K562 (cell line): ENCODE results near the gene ZFAND5. TPM values are rescaled to one million over a fixed set of nuclear protein-coding genes. Genes with fewer than 3 reads are reported as not detected.
A peak's percentile ranks its signal among the peaks of the same experiment; 100 is the strongest.

Source experiments
- ATAC-seq: fragments of 200-7000 bp; cut with Tn5 transposase; 3 replicates; pipeline ENCODE4 v1.9.1; 2020; ENCODE audit warnings: moderate library complexity
- BruUV-seq: library from RNA; stranded (reverse); fragments of 400-500 nt; replicated peaks from 2 replicates; lab custom pipeline; 2021; lab: Mats Ljungman, UMichigan
- CTCF ChIA-PET: fragments of 300-600 bp; formaldehyde crosslinking; extraction: SDS; loops from one replicate; lab custom pipeline; 2021; ENCODE audit warnings: low intra/inter-chr PET ratio; lab: Yijun Ruan, JAX
- POLR2A ChIA-PET: fragments of 300-600, 350-650 bp; sonication (Branson Sonifier 250); formaldehyde crosslinking; extraction: SDS; loops from one replicate; lab custom pipeline; 2021; ENCODE audit warnings: antibody characterized with exemption, inconsistent platforms; lab: Yijun Ruan, JAX
- DNase-seq, 4 experiments: peaks; one replicate each; pipeline versions ENCODE4 v3.0.0 to v3.0.0-alpha.2; 2011 to 2018; ENCODE audit warnings: low spot score in 3 of 4, mixed read lengths in 3 of 4; ENCODE audit errors: extremely low read depth in 1 of 4
- FAIRE-seq: peaks from 2 replicates; lab custom pipeline; 2011; peaks lifted over from hg19 to GRCh38; lab: Jason Lieb, UNC
- H2AFZ ChIP-seq: 2 replicates; pipeline ENCODE4 v1.6.0; 2011; ENCODE audit warnings: low read depth, low read length, control low read depth, inconsistent platforms
- H3K27ac ChIP-seq: fragments of 200-600 bp; 3 replicates; pipeline ENCODE4 v1.8.0; 2011; ENCODE audit warnings: low read depth, mild to moderate bottlenecking, control low read depth, inconsistent platforms, low read length, moderate library complexity, mixed read lengths; ENCODE audit errors: extremely low read depth
- H3K27me3 ChIP-seq, 2 experiments: fragments of 300-600 bp in 1 of 2; 2 replicates in 1 of 2; 3 replicates in 1 of 2; pipeline versions ENCODE4 v1.6.0 to v1.8.0; 2011; ENCODE audit warnings: inconsistent platforms in 2 of 2, low read length in 2 of 2, mild to moderate bottlenecking in 1 of 2, mixed read lengths in 1 of 2, moderate library complexity in 1 of 2; ENCODE audit not compliant: control insufficient read depth in 2 of 2, insufficient read depth in 2 of 2
- H3K36me3 ChIP-seq: fragments of 300-600 bp; 3 replicates; pipeline ENCODE4 v1.8.0; 2011; ENCODE audit warnings: mild to moderate bottlenecking, low read length, inconsistent platforms; ENCODE audit not compliant: control insufficient read depth, insufficient read depth
- H3K4me1 ChIP-seq, 2 experiments: fragments of 200-600 bp in 1 of 2; replicated peaks in 1 of 2; 2 replicates in 1 of 2; 3 replicates in 1 of 2; pipeline versions ENCODE4 v1.5.1 to v1.8.0; 2011; ENCODE audit warnings: inconsistent platforms in 2 of 2, low read length in 2 of 2, mild to moderate bottlenecking in 1 of 2, mixed read lengths in 1 of 2, moderate library complexity in 1 of 2; ENCODE audit not compliant: control insufficient read depth in 2 of 2, insufficient read depth in 2 of 2
- H3K4me2 ChIP-seq: 2 replicates; pipeline ENCODE4 v1.6.1; 2011; ENCODE audit warnings: low read length, control low read depth, inconsistent platforms, mixed read lengths; ENCODE audit not compliant: insufficient read depth
- H3K4me3 ChIP-seq: fragments of 200-600 bp; sonication (generic), shearing (Covaris generic); 2 replicates; pipeline ENCODE4 v1.5.1; 2016; ENCODE audit warnings: control low read depth, inconsistent platforms
- H3K79me2 ChIP-seq: fragments of 200-600 bp; 3 replicates; pipeline ENCODE4 v1.8.0; 2011; ENCODE audit warnings: low read length, inconsistent platforms; ENCODE audit not compliant: control insufficient read depth, insufficient read depth
- H3K9ac ChIP-seq, 2 experiments: 2 replicates each; pipeline versions ENCODE4 v1.6.0 to v1.6.1; 2011; ENCODE audit warnings: low read depth in 2 of 2, low read length in 2 of 2, control low read depth in 1 of 2, inconsistent platforms in 1 of 2, mild to moderate bottlenecking in 1 of 2, mixed read lengths in 1 of 2; ENCODE audit not compliant: insufficient read depth in 1 of 2
- H3K9me1 ChIP-seq: one replicate; pipeline ENCODE4 v1.6.0; 2011; ENCODE audit warnings: inconsistent platforms, mild to moderate bottlenecking, low read length, moderate library complexity; ENCODE audit not compliant: control insufficient read depth, insufficient read depth
- H3K9me3 ChIP-seq: replicated peaks from 2 replicates; pipeline ENCODE4 v1.5.1; 2011; ENCODE audit warnings: low read depth, low read length, inconsistent platforms; ENCODE audit not compliant: control insufficient read depth, insufficient read depth
- H4K20me1 ChIP-seq: replicated peaks from 2 replicates; pipeline ENCODE4 v1.6.1; 2011; ENCODE audit warnings: low read length, inconsistent platforms, mixed read lengths; ENCODE audit not compliant: control insufficient read depth, insufficient read depth
- DDX20 ChIP-seq: fragments of 450-650 bp; IDR thresholded peaks from 2 replicates; pipeline ENCODE4 v1.6.1; 2016; ENCODE audit warnings: missing genetic modification characterization, low read depth, mild to moderate bottlenecking, missing compliant biosample characterization, moderate library complexity
- FIP1L1 ChIP-seq: fragments of 200-400 bp; formaldehyde crosslinking; IDR thresholded peaks from 2 replicates; pipeline ENCODE4 v1.6.1; 2018; ENCODE audit warnings: mild to moderate bottlenecking, low read depth, low read length; ENCODE audit not compliant: poor library complexity, severe bottlenecking
- HSF4 ChIP-seq: fragments of 250-450 bp; sonication (Bioruptor Pico); IDR thresholded peaks from 2 replicates; pipeline ENCODE4 v2.1.2; 2022; ENCODE audit warnings: mild to moderate bottlenecking, moderate library complexity, borderline replicate concordance
- PTRF ChIP-seq: fragments of 450-650 bp; IDR thresholded peaks from 2 replicates; pipeline ENCODE4 v1.6.1; 2016; ENCODE audit warnings: mild to moderate bottlenecking, missing genetic modification characterization, missing compliant biosample characterization
- SRF ChIP-seq, 2 experiments: fragments of 250-450, 450-650 bp in 1 of 2; sonication (Bioruptor Pico) in 1 of 2; sonication (generic) in 1 of 2; formaldehyde crosslinking; IDR thresholded peaks; 2 replicates each; pipeline versions ENCODE4 v1.5.0 to v1.5.1; 2020 to 2022; ENCODE audit warnings: mild to moderate bottlenecking in 1 of 2, missing genetic modification reagents in 1 of 2
- WHSC1 ChIP-seq: IDR thresholded peaks from one replicate; pipeline ENCODE4 v1.6.1; 2012; ENCODE audit warnings: low read length, control low read depth, inconsistent platforms
- ZC3H4 ChIP-seq: sonication (generic); formaldehyde crosslinking; IDR thresholded peaks from 2 replicates; pipeline ENCODE4 v1.9.0; 2021; ENCODE audit warnings: missing genetic modification reagents, borderline replicate concordance
- ZNF12 ChIP-seq: sonication (generic); formaldehyde crosslinking; IDR thresholded peaks from 2 replicates; pipeline ENCODE4 v1.4.0; 2020; ENCODE audit warnings: mild to moderate bottlenecking, missing genetic modification reagents
- ZNF124 ChIP-seq: sonication (generic); formaldehyde crosslinking; IDR thresholded peaks from 2 replicates; pipeline ENCODE4 v1.8.1; 2022; ENCODE audit warnings: missing genetic modification reagents
- ZNF175 ChIP-seq: fragments of 200-800 bp; sonication (Bioruptor generic); IDR thresholded peaks from 2 replicates; pipeline ENCODE4 v1.6.1; 2016; ENCODE audit warnings: low read depth, mild to moderate bottlenecking, missing genetic modification characterization, missing compliant biosample characterization
- ZNF444 ChIP-seq: fragments of 250-450 bp; sonication (Bioruptor Pico); IDR thresholded peaks from 2 replicates; pipeline ENCODE4 v1.4.0; 2020; ENCODE audit warnings: mild to moderate bottlenecking, moderate library complexity
- WGBS: fragments of 100-300 bp; shearing (Covaris generic); methylation state at CpG from one replicate; pipeline ENCODE4 v1.1.6; 2016; ENCODE audit warnings: low coverage, mixed read lengths; ENCODE audit not compliant: insufficient coverage; ENCODE audit errors: missing lambda C conversion rate; 5-methylcytosine and 5-hydroxymethylcytosine counted together
- in situ Hi-C: fragments of 300-500 bp; cut with MboI; formaldehyde crosslinking; loops from 4 replicates; pipeline ENCODE4 v1.15.0; 2018; ENCODE audit warnings: inconsistent platforms, mixed read lengths
- intact Hi-C: fragments of 100-400 bp; cut with micrococcal nuclease; formaldehyde crosslinking; loops from 2 replicates; pipeline ENCODE4 v1.14.2; 2022
- polyA plus RNA-seq, 8 experiments: library from polyadenylated mRNA; depleted of rRNA in 4 of 8; stranded (reverse) in 5 of 8; unstranded in 3 of 8; fragments of >200 nt; fragmentation: Nextera tagmentation in 2 of 8; fragmentation: Illumina TruSeq in 1 of 8; extraction: Ambion mirVana in 2 of 8; extraction: Trizol in 1 of 8; gene quantifications; 2 replicates each; pipeline versions ENCODE4 v1.2.1 to v1.2.3, GENCODE V29; 2011 to 2014; ENCODE audit warnings: inconsistent platforms in 1 of 8, missing spikeins in 1 of 8
- total RNA-seq, 7 experiments: library from RNA; depleted of rRNA in 6 of 7; stranded (reverse); fragments of >200 nt in 6 of 7; fragmentation: Illumina TruSeq in 2 of 7; extraction: Trizol in 2 of 7; gene quantifications; 2 replicates each; pipeline versions ENCODE4 v1.2.1 to v1.2.3, GENCODE V29; 2011 to 2021; ENCODE audit warnings: low replicate concordance in 1 of 7
- TF ChIP-seq, protein P1 (sequence below): fragments of 450-650 bp; formaldehyde crosslinking; IDR thresholded peaks from 2 replicates; pipeline ENCODE4 v1.4.0; 2020; ENCODE audit warnings: mild to moderate bottlenecking, moderate library complexity
- TF ChIP-seq, protein P2 (sequence below): fragments of 250-450 bp; sonication (Bioruptor Pico); IDR thresholded peaks from 2 replicates; pipeline ENCODE4 v1.8.0; 2022; ENCODE audit warnings: inconsistent platforms
- TF ChIP-seq, protein P3 (sequence below): fragments of 250-450 bp; sonication (Bioruptor Pico); IDR thresholded peaks from 2 replicates; pipeline ENCODE4 v1.4.0; 2020
- TF ChIP-seq, protein P4 (sequence below): fragments of 200-400 bp; formaldehyde crosslinking; IDR thresholded peaks from 2 replicates; pipeline ENCODE4 v1.6.1; 2017; ENCODE audit warnings: mild to moderate bottlenecking, low read depth, low read length, moderate library complexity

ZFAND5 gene
- total and polyA plus RNA-seq, 9 of the 15 experiments (the other 6 are each of a cell fraction or from before 2014, with no cell fraction given): 12.7 to 64.2 (median 34.5) TPM

DNA sequence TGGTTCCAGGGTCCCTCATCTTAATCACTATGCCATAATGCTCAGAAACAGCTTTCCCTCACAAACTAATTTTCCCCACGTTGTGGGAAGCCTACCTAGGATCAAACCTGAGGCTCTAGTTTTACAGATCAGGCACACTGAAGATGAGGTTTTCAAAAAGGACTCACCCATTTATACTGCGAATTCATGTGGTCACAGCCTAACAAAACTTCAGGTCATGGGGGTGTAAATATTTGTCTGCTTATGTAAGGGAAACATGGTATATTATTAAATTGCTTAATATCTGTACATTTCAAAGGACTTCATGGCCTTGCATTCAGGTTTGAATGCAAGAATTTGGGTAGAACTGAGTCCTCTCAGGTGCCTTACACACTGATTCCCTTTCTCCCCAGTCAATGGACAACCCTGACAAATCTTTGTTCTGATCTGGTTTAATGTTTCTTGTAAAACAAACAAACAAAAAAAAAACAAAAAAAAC, 12.1 kb downstream of the ZFAND5 start:
- ATAC-seq (peak; percentile 28; the same call in 2 of the 3 replicates), DNase-seq (no peak), FAIRE-seq (no peak)
- Histone ChIP-seq H3K4me3 (no peak overlapping the region), H3K36me3 (peaks cover 42% of the 10 kb centered on the region), H4K20me1 (peaks cover 6% of the 10 kb centered on the region; the same call in 1 of the 2 replicates), H3K79me2 (peaks cover 8% of the 10 kb centered on the region; the same call in 1 of the 3 replicates), H3K27me3 (no peaks in the 10 kb centered on the region), H3K27ac (no peak overlapping the region), H3K9me3 (no peaks in the 10 kb centered on the region), H3K9me1 (no peaks in the 10 kb centered on the region), H3K4me2 (no peak overlapping the region), H2AFZ (no peak overlapping the region), H3K9ac (no peak overlapping the region), H3K4me1 (no peaks in the 10 kb centered on the region)
- no TSS peak for BruUV-seq
- in situ Hi-C loops: no loop called here
- intact Hi-C loops: no loop called here
- ChIA-PET CTCF (no interaction called here), POLR2A (no interaction called here)
- WGBS: 27% methylated on average over 2 of the region's 2 CpGs
- TF ChIP-seq ZC3H4 (CRISPR knock-in tag) (no peak), ZNF12 (CRISPR knock-in tag) (no peak), ZNF175 (CRISPR knock-in tag) (no peak), SRF (CRISPR knock-in tag; IDR thresholded peaks at IDR 0.05) (no peak), FIP1L1 (no peak), ZNF124 (no peak), DDX20 (tag) (no peak), HSF4 (CRISPR knock-in tag) (no peak), PTRF (tag) (no peak), WHSC1 (no peak), ZNF444 (no peak)
- TF ChIP-seq, protein P1, sequence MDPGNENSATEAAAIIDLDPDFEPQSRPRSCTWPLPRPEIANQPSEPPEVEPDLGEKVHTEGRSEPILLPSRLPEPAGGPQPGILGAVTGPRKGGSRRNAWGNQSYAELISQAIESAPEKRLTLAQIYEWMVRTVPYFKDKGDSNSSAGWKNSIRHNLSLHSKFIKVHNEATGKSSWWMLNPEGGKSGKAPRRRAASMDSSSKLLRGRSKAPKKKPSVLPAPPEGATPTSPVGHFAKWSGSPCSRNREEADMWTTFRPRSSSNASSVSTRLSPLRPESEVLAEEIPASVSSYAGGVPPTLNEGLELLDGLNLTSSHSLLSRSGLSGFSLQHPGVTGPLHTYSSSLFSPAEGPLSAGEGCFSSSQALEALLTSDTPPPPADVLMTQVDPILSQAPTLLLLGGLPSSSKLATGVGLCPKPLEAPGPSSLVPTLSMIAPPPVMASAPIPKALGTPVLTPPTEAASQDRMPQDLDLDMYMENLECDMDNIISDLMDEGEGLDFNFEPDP: no peak
- TF ChIP-seq, protein P2, sequence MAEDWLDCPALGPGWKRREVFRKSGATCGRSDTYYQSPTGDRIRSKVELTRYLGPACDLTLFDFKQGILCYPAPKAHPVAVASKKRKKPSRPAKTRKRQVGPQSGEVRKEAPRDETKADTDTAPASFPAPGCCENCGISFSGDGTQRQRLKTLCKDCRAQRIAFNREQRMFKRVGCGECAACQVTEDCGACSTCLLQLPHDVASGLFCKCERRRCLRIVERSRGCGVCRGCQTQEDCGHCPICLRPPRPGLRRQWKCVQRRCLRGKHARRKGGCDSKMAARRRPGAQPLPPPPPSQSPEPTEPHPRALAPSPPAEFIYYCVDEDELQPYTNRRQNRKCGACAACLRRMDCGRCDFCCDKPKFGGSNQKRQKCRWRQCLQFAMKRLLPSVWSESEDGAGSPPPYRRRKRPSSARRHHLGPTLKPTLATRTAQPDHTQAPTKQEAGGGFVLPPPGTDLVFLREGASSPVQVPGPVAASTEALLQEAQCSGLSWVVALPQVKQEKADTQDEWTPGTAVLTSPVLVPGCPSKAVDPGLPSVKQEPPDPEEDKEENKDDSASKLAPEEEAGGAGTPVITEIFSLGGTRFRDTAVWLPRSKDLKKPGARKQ (CRISPR knock-in tag): no peak
- TF ChIP-seq, protein P3, sequence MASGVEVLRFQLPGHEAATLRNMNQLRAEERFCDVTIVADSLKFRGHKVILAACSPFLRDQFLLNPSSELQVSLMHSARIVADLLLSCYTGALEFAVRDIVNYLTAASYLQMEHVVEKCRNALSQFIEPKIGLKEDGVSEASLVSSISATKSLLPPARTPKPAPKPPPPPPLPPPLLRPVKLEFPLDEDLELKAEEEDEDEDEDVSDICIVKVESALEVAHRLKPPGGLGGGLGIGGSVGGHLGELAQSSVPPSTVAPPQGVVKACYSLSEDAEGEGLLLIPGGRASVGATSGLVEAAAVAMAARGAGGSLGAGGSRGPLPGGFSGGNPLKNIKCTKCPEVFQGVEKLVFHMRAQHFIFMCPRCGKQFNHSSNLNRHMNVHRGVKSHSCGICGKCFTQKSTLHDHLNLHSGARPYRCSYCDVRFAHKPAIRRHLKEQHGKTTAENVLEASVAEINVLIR (CRISPR knock-in tag): no peak
- TF ChIP-seq, protein P4, sequence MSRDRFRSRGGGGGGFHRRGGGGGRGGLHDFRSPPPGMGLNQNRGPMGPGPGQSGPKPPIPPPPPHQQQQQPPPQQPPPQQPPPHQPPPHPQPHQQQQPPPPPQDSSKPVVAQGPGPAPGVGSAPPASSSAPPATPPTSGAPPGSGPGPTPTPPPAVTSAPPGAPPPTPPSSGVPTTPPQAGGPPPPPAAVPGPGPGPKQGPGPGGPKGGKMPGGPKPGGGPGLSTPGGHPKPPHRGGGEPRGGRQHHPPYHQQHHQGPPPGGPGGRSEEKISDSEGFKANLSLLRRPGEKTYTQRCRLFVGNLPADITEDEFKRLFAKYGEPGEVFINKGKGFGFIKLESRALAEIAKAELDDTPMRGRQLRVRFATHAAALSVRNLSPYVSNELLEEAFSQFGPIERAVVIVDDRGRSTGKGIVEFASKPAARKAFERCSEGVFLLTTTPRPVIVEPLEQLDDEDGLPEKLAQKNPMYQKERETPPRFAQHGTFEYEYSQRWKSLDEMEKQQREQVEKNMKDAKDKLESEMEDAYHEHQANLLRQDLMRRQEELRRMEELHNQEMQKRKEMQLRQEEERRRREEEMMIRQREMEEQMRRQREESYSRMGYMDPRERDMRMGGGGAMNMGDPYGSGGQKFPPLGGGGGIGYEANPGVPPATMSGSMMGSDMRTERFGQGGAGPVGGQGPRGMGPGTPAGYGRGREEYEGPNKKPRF: no peak
